ENCODE measurements around the gene GALNT9. TPM values are rescaled to one million over a fixed set of nuclear protein-coding genes. Genes with fewer than 3 reads are reported as not detected.
"Not testable (repeated sequence)": the region's sequence is repeated elsewhere in the genome, so short reads cannot be mapped to it uniquely, and the experiment has no call there.

The GALNT9 gene
- total RNA-seq, 1 donor from 2014 or later: not detected

- peaks cover 2% of the 10 kb centered on the region for H3K4me1 Mint-ChIP-seq (ENCODE audit: low read depth)
- H3K9me3 Mint-ChIP-seq: no peaks in the 10 kb centered on the region
- H3K27me3 Mint-ChIP-seq (ENCODE audit: low read depth): no peaks in the 10 kb centered on the region
- intact Hi-C loops (cut with micrococcal nuclease): loop anchor here (5.0 kb wide), 1 partner anchor 411 kb away; no protein-coding TSS in a partner anchor
- no peak for DNase-seq (ENCODE audit: low spot score)
- peaks cover 12% of the 10 kb centered on the region for H3K36me3 Mint-ChIP-seq (ENCODE audit: low read depth)
- H3K27ac Mint-ChIP-seq: no peak overlapping the region
- H3K4me3 Mint-ChIP-seq (ENCODE audit: low read depth): no peak overlapping the region
These were observed 178.1 kb downstream of the GALNT9 start for GRCh38 chr12:132151145-132151765.

GRCh38 chr12:132150780-132151144 lies 178.6 kb downstream of the GALNT9 start:
- DNase-seq (ENCODE audit: low spot score): no peak
- intact Hi-C loops (cut with micrococcal nuclease): loop anchor here (5.0 kb wide), 1 partner anchor 412 kb away; no protein-coding TSS in a partner anchor
- H3K27me3 Mint-ChIP-seq (ENCODE audit: low read depth): no peaks in the 10 kb centered on the region

GRCh38 chr12:132149526-132149925 lies 179.9 kb downstream of the GALNT9 start:
- H3K27ac Mint-ChIP-seq; H3K27me3 Mint-ChIP-seq (ENCODE audit: low read depth); DNase-seq (ENCODE audit: low spot score); intact Hi-C loops (cut with micrococcal nuclease); H3K4me3 Mint-ChIP-seq (ENCODE audit: low read depth); H3K9me3 Mint-ChIP-seq: not testable (repeated sequence)
- Mint-ChIP-seq H3K36me3 (ENCODE audit: low read depth) (peaks cover 14% of the 10 kb centered on the region), H3K4me1 (ENCODE audit: low read depth) (peaks cover 13% of the 10 kb centered on the region)

More at GRCh38 chr12:132150780-132151144, 178.6 kb downstream of the GALNT9 start:
- H3K9me3 Mint-ChIP-seq: no peaks in the 10 kb centered on the region
- no peak overlapping the region for H3K27ac Mint-ChIP-seq
- no peak overlapping the region for H3K4me3 Mint-ChIP-seq (ENCODE audit: low read depth)
- H3K4me1 Mint-ChIP-seq (ENCODE audit: low read depth): peaks cover 6% of the 10 kb centered on the region
- peaks cover 14% of the 10 kb centered on the region for H3K36me3 Mint-ChIP-seq (ENCODE audit: low read depth)

GRCh38 chr12:132148368-132149045 lies 180.9 kb downstream of the GALNT9 start:
- peaks cover 13% of the 10 kb centered on the region for H3K4me1 Mint-ChIP-seq (ENCODE audit: low read depth)
- no peaks in the 10 kb centered on the region for H3K9me3 Mint-ChIP-seq
- no peak for DNase-seq (ENCODE audit: low spot score)
- no peaks in the 10 kb centered on the region for H3K27me3 Mint-ChIP-seq (ENCODE audit: low read depth)
- intact Hi-C loops (cut with micrococcal nuclease): no loop called here
- peaks cover 14% of the 10 kb centered on the region for H3K36me3 Mint-ChIP-seq (ENCODE audit: low read depth)
- no peak overlapping the region for H3K4me3 Mint-ChIP-seq (ENCODE audit: low read depth)
- H3K27ac Mint-ChIP-seq: no peak overlapping the region

GRCh38 chr12:132147423-132148367 lies 181.7 kb downstream of the GALNT9 start:
- Mint-ChIP-seq H3K4me1 (ENCODE audit: low read depth) (peaks cover 15% of the 10 kb centered on the region), H3K27ac (no peak overlapping the region), H3K9me3 (no peaks in the 10 kb centered on the region), H3K36me3 (ENCODE audit: low read depth) (peaks cover 14% of the 10 kb centered on the region), H3K4me3 (ENCODE audit: low read depth) (no peak overlapping the region), H3K27me3 (ENCODE audit: low read depth) (no peaks in the 10 kb centered on the region)
- intact Hi-C loops (cut with micrococcal nuclease): no loop called here
- no peak for DNase-seq (ENCODE audit: low spot score)

DNA sequence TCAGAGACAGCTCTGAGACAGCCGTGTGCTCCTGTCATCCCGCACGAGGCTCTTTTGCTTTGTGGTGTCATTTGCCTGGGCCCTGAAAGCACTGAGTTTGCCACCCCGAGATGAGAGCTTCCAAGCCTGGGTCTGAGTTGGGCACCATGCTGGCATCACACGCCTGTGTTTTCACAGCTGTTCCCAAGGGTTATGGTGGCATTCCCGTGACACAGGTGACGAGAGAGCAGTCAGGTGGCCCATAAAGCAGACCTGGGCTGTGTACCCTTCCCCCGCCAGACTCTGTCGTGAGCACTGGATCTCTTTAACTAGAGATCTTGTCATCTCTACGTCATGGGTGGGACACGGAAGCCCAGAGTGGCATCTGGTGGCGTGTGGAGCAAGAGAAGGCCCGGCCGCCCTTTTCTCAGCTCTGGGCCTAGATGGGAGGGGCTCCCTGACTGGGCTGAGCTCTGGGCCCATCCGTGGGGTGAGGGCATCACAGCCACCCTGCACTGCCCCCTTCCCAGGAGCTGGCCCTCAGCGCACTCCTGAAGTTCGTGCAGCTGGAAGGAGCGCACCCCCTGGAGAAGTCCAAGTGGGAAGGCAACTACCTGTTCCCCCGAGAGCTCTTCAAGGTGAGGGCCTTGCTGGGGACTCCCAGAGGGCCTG lies 182.5 kb downstream of the GALNT9 start:
- DNase-seq (ENCODE audit: low spot score): no peak
- Mint-ChIP-seq H3K27ac (no peak overlapping the region), H3K27me3 (ENCODE audit: low read depth) (no peaks in the 10 kb centered on the region), H3K4me3 (ENCODE audit: low read depth) (peak overlapping the region; percentile 70), H3K36me3 (ENCODE audit: low read depth) (peaks cover 14% of the 10 kb centered on the region), H3K9me3 (no peaks in the 10 kb centered on the region), H3K4me1 (ENCODE audit: low read depth) (peaks cover 16% of the 10 kb centered on the region)
- intact Hi-C loops (cut with micrococcal nuclease): no loop called here

Other genes starting within 250 kb of the GALNT9 start
- gene DDX51, start 185.3 kb downstream of the GALNT9 start, total RNA-seq: 36.7 and 37.6 TPM in 2 replicates
- 39.3 and 39.8 TPM in 2 replicates for gene NOC4L, start 185.1 kb downstream of the GALNT9 start, total RNA-seq
- 66.0 and 67.3 TPM in 2 replicates for gene FBRSL1, start 160.6 kb upstream of the GALNT9 start, total RNA-seq